ENCODE measurements around the gene DUSP15. TPM values are rescaled to one million over a fixed set of nuclear protein-coding genes. Genes with fewer than 3 reads are reported as not detected.

The DUSP15 gene
- total RNA-seq, 1 donor from 2014 or later, result 0.45 TPM

DNA sequence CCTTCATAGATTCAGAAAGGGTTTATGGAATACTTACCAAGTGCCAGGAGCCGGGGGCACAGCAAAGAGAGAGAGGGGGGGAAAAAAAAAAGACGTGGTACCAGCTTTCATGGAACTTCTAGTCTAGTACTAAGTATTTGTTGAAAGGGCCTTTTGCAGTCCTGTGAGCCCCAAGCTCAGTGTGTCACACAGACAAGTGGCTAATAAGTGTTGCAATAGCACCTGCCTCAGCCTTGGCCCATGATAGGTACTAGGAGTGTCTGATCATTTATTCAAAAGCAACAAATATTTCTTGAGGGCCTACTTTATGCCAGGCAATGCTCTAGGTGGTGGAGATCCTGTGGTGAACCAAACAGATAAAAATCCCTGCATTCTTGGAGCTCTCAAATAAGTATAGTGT, 43.3 kb downstream of the DUSP15 start:
- Histone ChIP-seq H3K27me3 (no peaks in the 10 kb centered on the region), H3K79me2 (ENCODE audit: low read depth) (no peaks in the 10 kb centered on the region), H3K4me3 (no peak overlapping the region), H3K9me3 (ENCODE audit: low read depth) (no peaks in the 10 kb centered on the region), H3K4me1 (no peaks in the 10 kb centered on the region), H2AFZ (replicated peaks) (no peak overlapping the region), H3K9ac (no peak overlapping the region), H3K27ac (no peak overlapping the region), H4K20me1 (ENCODE audit: low read depth) (no peaks in the 10 kb centered on the region), H3K4me2 (no peak overlapping the region), H3K36me3 (no peaks in the 10 kb centered on the region), H3F3A (ENCODE audit: low read depth) (no peaks in the 10 kb centered on the region)
- Mint-ChIP-seq H3K9me3 (no peaks in the 10 kb centered on the region), H3K27me3 (ENCODE audit: insufficient read depth, low read depth) (peaks cover 5% of the 10 kb centered on the region), H3K4me1 (peaks cover 24% of the 10 kb centered on the region), H3K4me3 (no peak overlapping the region), H3K36me3 (no peaks in the 10 kb centered on the region), H3K27ac (no peak overlapping the region)
- DNase-seq (ENCODE audit: low spot score), result no peak
- TF ChIP-seq EZH2phosphoT487 (IDR thresholded peaks at IDR 0.05) (no peak), EZH2 (IDR thresholded peaks at IDR 0.05) (no peak)
- TF ChIP-seq, protein P1, sequence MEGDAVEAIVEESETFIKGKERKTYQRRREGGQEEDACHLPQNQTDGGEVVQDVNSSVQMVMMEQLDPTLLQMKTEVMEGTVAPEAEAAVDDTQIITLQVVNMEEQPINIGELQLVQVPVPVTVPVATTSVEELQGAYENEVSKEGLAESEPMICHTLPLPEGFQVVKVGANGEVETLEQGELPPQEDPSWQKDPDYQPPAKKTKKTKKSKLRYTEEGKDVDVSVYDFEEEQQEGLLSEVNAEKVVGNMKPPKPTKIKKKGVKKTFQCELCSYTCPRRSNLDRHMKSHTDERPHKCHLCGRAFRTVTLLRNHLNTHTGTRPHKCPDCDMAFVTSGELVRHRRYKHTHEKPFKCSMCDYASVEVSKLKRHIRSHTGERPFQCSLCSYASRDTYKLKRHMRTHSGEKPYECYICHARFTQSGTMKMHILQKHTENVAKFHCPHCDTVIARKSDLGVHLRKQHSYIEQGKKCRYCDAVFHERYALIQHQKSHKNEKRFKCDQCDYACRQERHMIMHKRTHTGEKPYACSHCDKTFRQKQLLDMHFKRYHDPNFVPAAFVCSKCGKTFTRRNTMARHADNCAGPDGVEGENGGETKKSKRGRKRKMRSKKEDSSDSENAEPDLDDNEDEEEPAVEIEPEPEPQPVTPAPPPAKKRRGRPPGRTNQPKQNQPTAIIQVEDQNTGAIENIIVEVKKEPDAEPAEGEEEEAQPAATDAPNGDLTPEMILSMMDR (IDR thresholded peaks at IDR 0.05), result no peak

DNA sequence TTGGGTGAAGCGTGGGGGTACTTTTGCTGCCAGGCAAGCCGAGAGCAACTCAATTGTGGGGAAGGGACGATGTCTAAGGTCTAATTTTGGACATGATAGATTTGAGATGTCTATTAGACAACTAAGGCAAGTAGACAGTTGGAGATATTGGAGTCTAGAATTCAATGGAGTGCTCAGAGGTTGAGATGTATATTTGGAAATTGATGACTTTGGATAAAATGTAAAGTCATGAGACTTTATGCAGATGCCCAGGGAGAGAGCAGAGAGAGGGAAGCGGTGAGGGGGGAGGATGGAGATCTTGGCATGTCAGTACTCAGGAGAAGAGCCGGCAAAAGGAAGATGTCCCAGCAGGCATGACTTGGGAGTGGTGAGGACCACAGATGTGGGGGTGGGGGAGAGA, 44.3 kb downstream of the DUSP15 start:
- peaks cover 3% of the 10 kb centered on the region for H3K27me3 Mint-ChIP-seq (ENCODE audit: insufficient read depth, low read depth)
- H3K27ac Mint-ChIP-seq, result no peak overlapping the region
- Histone ChIP-seq H3K27me3 (no peaks in the 10 kb centered on the region), H3K79me2 (ENCODE audit: low read depth) (no peaks in the 10 kb centered on the region), H2AFZ (replicated peaks) (no peak overlapping the region), H4K20me1 (ENCODE audit: low read depth) (no peaks in the 10 kb centered on the region), H3K4me2 (no peak overlapping the region), H3F3A (ENCODE audit: low read depth) (no peaks in the 10 kb centered on the region), H3K9me3 (ENCODE audit: low read depth) (no peaks in the 10 kb centered on the region), H3K9ac (no peak overlapping the region), H3K36me3 (no peaks in the 10 kb centered on the region), H3K4me3 (no peak overlapping the region), H3K27ac (no peak overlapping the region), H3K4me1 (no peaks in the 10 kb centered on the region)
- H3K36me3 Mint-ChIP-seq, result no peaks in the 10 kb centered on the region
- H3K9me3 Mint-ChIP-seq, result no peaks in the 10 kb centered on the region
- TF ChIP-seq EZH2phosphoT487 (IDR thresholded peaks at IDR 0.05), result no peak
- TF ChIP-seq, protein P1 (IDR thresholded peaks at IDR 0.05), result no peak
- no peak for TF ChIP-seq EZH2 (IDR thresholded peaks at IDR 0.05)
- H3K4me1 Mint-ChIP-seq, result peaks cover 24% of the 10 kb centered on the region
- DNase-seq (ENCODE audit: low spot score), result no peak
- H3K4me3 Mint-ChIP-seq, result no peak overlapping the region

DNA sequence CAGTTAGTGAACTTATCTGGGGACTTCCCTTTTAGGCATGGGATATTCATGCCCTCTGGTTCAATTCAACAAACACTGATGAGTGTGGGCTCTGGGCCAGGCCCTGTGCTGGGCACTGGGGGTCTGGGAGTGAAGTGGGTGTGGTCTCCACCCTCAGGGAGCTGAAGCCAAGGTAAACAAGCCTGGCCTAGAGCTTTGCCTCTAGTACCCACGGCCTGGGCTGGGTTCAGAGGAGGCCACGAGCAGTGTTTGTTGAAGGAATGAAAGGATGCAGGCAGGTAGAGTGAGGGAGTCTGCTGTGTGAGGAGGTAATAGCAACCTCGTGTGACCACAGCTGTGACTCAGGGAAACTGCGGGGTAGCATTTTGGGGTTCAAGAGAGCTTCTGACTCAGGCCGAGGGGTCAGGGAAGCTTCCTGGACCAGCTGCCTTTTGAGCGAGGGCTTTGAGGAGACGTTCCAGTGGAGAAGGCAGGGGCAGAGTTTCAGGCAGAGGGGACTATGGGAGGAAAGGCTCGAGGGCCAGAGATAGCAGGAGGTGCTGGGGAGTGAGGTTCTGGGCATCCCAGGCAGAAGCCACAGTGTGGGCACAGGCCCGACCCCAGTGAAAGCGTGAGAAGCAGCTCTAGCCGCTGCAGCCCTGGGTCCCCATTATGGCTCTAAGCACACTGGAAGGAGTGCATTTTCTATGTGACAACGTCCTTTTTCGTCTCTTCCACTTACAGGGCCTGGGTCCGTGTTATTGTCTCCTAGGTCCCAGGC, 45.6 kb downstream of the DUSP15 start:
- no peak for TF ChIP-seq EZH2phosphoT487 (IDR thresholded peaks at IDR 0.05)
- no peak for TF ChIP-seq EZH2 (IDR thresholded peaks at IDR 0.05)
- TF ChIP-seq, protein P1 (IDR thresholded peaks at IDR 0.05), result no peak
- Mint-ChIP-seq H3K4me1 (peaks cover 18% of the 10 kb centered on the region), H3K27ac (no peak overlapping the region), H3K27me3 (ENCODE audit: insufficient read depth, low read depth) (peaks cover 3% of the 10 kb centered on the region), H3K9me3 (no peaks in the 10 kb centered on the region), H3K36me3 (no peaks in the 10 kb centered on the region), H3K4me3 (no peak overlapping the region)
- H3F3A ChIP-seq (ENCODE audit: low read depth), result no peaks in the 10 kb centered on the region
- H3K9ac ChIP-seq, result no peak overlapping the region
- no peak for DNase-seq (ENCODE audit: low spot score)
- no peaks in the 10 kb centered on the region for H3K79me2 ChIP-seq (ENCODE audit: low read depth)
- H4K20me1 ChIP-seq (ENCODE audit: low read depth), result no peaks in the 10 kb centered on the region
- no peaks in the 10 kb centered on the region for H3K27me3 ChIP-seq
- H3K4me1 ChIP-seq, result no peaks in the 10 kb centered on the region
- no peak overlapping the region for H2AFZ ChIP-seq (replicated peaks)
- no peak overlapping the region for H3K4me2 ChIP-seq
- no peaks in the 10 kb centered on the region for H3K9me3 ChIP-seq (ENCODE audit: low read depth)
- H3K4me3 ChIP-seq, result no peak overlapping the region
- no peak overlapping the region for H3K27ac ChIP-seq
- no peaks in the 10 kb centered on the region for H3K36me3 ChIP-seq

Measured in neural progenitor cell (in vitro differentiated cells).